ENCODE results near the gene ARID3A.

DNA sequence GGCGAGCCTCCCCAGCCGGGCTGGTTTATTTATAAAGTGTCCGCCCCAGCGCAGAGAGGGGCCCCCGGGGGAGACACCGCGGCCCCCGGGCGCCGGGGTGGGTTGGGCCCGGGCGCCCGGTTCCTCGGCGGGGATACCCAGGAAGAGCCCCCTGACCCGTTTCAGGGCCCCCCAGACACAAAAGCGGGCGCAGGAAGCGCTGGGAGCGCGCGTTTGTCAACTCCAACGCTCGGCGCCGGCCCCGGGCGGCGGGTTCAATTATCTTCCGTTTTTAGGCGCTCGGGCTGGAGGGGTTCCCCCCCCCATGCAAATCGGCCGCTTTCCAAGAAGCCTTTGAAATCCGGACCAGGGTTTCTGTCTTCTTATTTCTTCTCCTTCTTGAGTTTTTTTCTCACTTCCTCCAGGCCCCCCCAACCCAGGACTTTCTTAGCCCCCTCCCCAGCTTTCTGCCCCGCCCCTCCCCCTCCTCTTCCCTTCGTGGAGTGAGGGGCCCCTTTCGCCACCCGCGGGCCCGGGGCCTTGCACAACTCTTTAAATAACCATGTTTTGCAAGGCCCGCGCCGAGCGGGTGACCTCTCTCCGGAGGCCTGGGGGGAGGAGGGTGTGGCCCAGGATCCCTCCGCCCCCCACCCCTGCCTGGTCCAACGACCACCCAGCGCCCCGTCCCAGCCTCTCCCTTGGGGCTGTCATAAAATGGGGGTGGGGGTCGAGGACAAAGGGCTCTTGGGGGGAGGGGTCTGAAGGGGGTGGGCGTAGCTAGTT is 935 bp downstream of the ARID3A start:
- TF ChIP-seq POLR2AphosphoS5 (IDR thresholded peaks at IDR 0.05) = no peak
- TF ChIP-seq, protein P1, sequence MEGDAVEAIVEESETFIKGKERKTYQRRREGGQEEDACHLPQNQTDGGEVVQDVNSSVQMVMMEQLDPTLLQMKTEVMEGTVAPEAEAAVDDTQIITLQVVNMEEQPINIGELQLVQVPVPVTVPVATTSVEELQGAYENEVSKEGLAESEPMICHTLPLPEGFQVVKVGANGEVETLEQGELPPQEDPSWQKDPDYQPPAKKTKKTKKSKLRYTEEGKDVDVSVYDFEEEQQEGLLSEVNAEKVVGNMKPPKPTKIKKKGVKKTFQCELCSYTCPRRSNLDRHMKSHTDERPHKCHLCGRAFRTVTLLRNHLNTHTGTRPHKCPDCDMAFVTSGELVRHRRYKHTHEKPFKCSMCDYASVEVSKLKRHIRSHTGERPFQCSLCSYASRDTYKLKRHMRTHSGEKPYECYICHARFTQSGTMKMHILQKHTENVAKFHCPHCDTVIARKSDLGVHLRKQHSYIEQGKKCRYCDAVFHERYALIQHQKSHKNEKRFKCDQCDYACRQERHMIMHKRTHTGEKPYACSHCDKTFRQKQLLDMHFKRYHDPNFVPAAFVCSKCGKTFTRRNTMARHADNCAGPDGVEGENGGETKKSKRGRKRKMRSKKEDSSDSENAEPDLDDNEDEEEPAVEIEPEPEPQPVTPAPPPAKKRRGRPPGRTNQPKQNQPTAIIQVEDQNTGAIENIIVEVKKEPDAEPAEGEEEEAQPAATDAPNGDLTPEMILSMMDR (IDR thresholded peaks at IDR 0.05) = no peak
